NCI-H345 treated with DMSO at 0.1 percent for 48 hours (cell line): Measurements from ENCODE around the gene SNX15.
A peak's percentile ranks its signal among the peaks of the same experiment; 100 is the strongest.

Experiments used
- DNase-seq: peaks from one replicate; lab custom pipeline; 2025; ENCODE audit not compliant: unreplicated experiment; lab: John Stamatoyannopoulos, UW

The SNX15 gene

GRCh38 chr11:65055538-65055937 is 28.3 kb downstream of the SNX15 start:
- no peak for DNase-seq

GRCh38 chr11:65056999-65057398 is 29.8 kb downstream of the SNX15 start:
- DNase-seq = no peak

GRCh38 chr11:65057526-65057925 is 30.3 kb downstream of the SNX15 start:
- no peak for DNase-seq

- DNase-seq = peak; percentile 52
These were observed 30.8 kb downstream of the SNX15 start for GRCh38 chr11:65058012-65058411.

- no peak for DNase-seq
These were observed 31.3 kb downstream of the SNX15 start, which contains the start of gene NAALADL1 for GRCh38 chr11:65058419-65059054. Gene NAALADL1 (minus strand): TSS chr11:65058553. CDS start chr11:65058521, 32 bp downstream.

- no peak for DNase-seq
These were observed 32.3 kb downstream of the SNX15 start for GRCh38 chr11:65059523-65059922.

GRCh38 chr11:65059959-65060824 is 33.0 kb downstream of the SNX15 start:
- DNase-seq = no peak

- DNase-seq = no peak
These were observed 33.7 kb downstream of the SNX15 start for GRCh38 chr11:65060913-65061408.

- no peak for DNase-seq
These were observed 36.3 kb downstream of the SNX15 start for GRCh38 chr11:65063532-65063931.

- no peak for DNase-seq
These were observed 37.6 kb downstream of the SNX15 start for GRCh38 chr11:65064847-65065240.

GRCh38 chr11:65065851-65066250 is 38.6 kb downstream of the SNX15 start:
- no peak for DNase-seq

- DNase-seq = no peak
These were observed 39.1 kb downstream of the SNX15 start for GRCh38 chr11:65066315-65066714.

- peak; percentile 83 for DNase-seq
These were observed 39.6 kb downstream of the SNX15 start for GRCh38 chr11:65066805-65067291.

- no peak for DNase-seq
These were observed 40.2 kb downstream of the SNX15 start for GRCh38 chr11:65067446-65067845.

GRCh38 chr11:65069217-65069616 is 42.0 kb downstream of the SNX15 start:
- no peak for DNase-seq

- DNase-seq = no peak
These were observed 44.8 kb downstream of the SNX15 start for GRCh38 chr11:65071907-65072630.

- no peak for DNase-seq
These were observed 45.4 kb downstream of the SNX15 start for GRCh38 chr11:65072631-65072966.

GRCh38 chr11:65077451-65077850 is 50.2 kb downstream of the SNX15 start:
- no peak for DNase-seq

- no peak for DNase-seq
These were observed 50.9 kb downstream of the SNX15 start for GRCh38 chr11:65078151-65078550.

GRCh38 chr11:65078786-65079342 is 51.6 kb downstream of the SNX15 start:
- DNase-seq = no peak
